Gastrocnemius medialis (tissue), 4 donors: Measurements from ENCODE around the gene CYP27A1.

Experiments used
- CTCF ChIP-seq, 5 experiments: fragments of 450-650 bp in 3 of 5; fragments of 200-600 bp in 2 of 5; sonication (generic) in 2 of 5; IDR thresholded peaks in 4 of 5; conservative IDR thresholded peaks in 1 of 5; 1 replicate in 4 of 5; 2 replicates in 1 of 5; pipeline ENCODE4 v1.5.1; 2016 to 2019; ENCODE audit warnings: antibody characterized with exemption in 5 of 5, mild to moderate bottlenecking in 3 of 5, moderate library complexity in 3 of 5
- POLR2A ChIP-seq, 2 donors: fragments of 450-650 bp; IDR thresholded peaks; one replicate each; pipeline ENCODE4 v1.6.1; 2017; ENCODE audit warnings: antibody characterized with exemption in 2 of 2, mild to moderate bottlenecking in 2 of 2, moderate library complexity in 2 of 2

GRCh38 chr2:218856896-218857243 is 74.9 kb downstream of the CYP27A1 start:
- no peak for TF ChIP-seq CTCF (IDR thresholded peaks at IDR 0.05 in 4 of 5, conservative IDR thresholded peaks at IDR 0.05 in 1 of 5)
- TF ChIP-seq POLR2A (IDR thresholded peaks at IDR 0.05): no peak
